OCI-M2 (cell line): ENCODE data around the gene CEP170B.
"Not testable (repeated sequence)": the region's sequence is repeated elsewhere in the genome, so short reads cannot be mapped to it uniquely, and the experiment has no call there.

ENCODE experiments used
- DNase-seq: peaks from one replicate; lab custom pipeline; 2025; ENCODE audit not compliant: unreplicated experiment; lab: John Stamatoyannopoulos, UW

Gene CEP170B

GRCh38 chr14:104941508-104942365 is 76.7 kb downstream of the CEP170B start:
- DNase-seq = no peak

DNA sequence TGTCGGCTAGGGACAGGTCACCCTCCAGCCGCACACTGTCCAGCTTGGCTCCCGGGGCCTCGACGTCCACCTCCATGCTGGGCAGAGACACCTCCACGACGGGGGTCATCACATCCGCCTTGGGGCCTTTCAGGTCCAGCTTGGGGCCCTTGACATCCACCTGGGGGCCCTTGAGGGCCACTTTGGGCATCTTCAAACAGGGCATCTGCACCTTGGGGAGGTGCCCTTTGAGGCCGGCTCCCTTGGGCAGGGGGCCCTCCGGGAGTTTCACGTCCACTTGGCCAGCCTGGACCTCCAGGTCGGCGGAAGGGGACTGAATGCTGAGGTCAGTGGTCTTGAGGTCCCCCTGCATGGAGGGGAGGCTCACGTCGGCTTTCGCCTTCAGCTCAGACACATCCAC is 77.5 kb downstream of the CEP170B start:
- DNase-seq = no peak

GRCh38 chr14:104943216-104944015 is 78.3 kb downstream of the CEP170B start:
- not testable (repeated sequence) for DNase-seq

DNA sequence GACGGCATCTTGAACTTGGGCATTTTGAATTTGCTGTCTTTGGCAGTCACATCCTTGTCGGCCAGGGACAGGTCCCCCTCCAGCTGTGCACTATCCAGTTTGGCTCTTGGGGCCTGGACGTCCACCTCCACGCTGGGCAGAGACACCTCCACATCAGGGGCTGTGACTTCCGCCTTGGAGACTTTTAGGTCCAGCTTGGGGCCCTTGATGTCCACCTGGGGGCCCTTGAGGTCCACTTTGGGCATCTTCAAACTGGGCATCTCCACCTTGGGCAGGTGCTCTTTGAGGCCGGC is 78.9 kb downstream of the CEP170B start:
- DNase-seq = not testable (repeated sequence)

DNA sequence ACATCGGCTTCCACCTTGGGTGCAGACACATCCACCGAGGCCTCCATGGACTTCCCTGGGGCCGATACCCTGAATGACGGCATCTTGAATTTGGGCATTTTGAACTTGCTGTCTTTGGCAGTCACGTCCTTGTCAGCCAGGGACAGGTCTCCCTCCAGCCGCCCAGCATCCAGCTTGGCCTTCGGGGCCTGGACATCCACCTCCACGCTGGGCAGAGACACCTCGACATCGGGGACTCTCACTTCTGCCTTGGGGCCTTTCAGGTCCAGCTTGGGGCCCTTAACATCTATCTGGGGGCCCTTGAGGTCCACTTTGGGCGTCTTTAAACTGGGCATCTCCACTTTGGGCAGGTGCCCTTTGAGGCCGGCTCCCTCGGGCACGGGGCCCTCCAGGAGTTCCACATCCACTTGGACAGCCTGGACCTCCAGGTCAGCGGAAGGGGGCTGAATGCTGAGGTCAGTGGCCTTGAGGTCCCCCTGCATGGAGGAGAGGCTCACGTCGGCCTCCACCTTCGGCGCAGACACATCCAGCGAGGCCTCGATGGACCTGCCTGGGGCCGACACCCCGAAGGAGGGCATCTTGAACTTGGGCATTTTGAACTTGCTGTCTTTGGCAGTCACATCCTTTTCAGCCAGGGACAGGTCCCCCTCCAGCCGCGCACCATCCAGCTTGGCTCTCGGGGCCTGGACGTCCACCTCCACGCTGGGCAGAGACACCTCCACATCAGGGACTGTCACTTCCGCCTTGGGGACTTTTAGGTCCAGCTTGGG is 79.6 kb downstream of the CEP170B start:
- DNase-seq = not testable (repeated sequence)

GRCh38 chr14:104945266-104945665 is 80.2 kb downstream of the CEP170B start:
- not testable (repeated sequence) for DNase-seq
